Stomach (tissue), 4 donors: ENCODE results near the gene RETSAT.

Experiments
- CTCF ChIP-seq, 7 experiments: fragments of 450-650 bp in 4 of 7; fragments of 200-600 bp in 3 of 7; sonication (generic) in 3 of 7; IDR thresholded peaks; one replicate each; pipeline ENCODE4 v1.5.1; 2016 to 2019; ENCODE audit warnings: antibody characterized with exemption in 7 of 7, control low read depth in 2 of 7, mild to moderate bottlenecking in 1 of 7
- EP300 ChIP-seq: sonication (generic); formaldehyde crosslinking; IDR thresholded peaks from one replicate; pipeline ENCODE4 v1.6.1; 2017; ENCODE audit warnings: antibody characterized with exemption
- POLR2A ChIP-seq, 4 donors: fragments of 450-650 bp; IDR thresholded peaks; one replicate each; pipeline ENCODE4 v1.6.1; 2016; ENCODE audit warnings: antibody characterized with exemption in 4 of 4, control low read depth in 2 of 4, mild to moderate bottlenecking in 1 of 4, moderate library complexity in 1 of 4
- POLR2AphosphoS5 ChIP-seq, 3 donors: sonication (generic); formaldehyde crosslinking; IDR thresholded peaks; one replicate each; pipeline ENCODE4 v1.6.1; 2016; ENCODE audit warnings: antibody characterized with exemption in 3 of 3

DNA sequence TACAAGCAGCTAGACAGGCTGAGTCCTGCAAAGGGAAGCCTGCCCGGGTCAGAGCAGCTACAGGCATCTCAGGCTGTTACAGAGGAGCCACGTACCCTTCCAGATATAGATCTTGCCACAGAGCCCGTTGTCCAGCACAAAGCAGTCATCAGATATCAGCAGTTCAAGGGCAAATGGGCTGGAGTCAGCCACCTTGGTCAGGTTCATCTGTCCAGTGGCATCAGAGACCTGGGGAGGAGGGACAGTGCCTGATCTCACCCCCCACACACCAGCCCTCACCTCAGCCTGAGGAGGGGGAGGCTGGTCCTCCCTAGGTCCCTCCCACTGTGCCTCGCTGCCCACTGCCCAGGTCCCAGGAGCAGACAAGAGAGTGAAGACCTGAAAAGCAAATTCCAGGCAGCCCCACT lies 43.6 kb upstream of the RETSAT start:
- TF ChIP-seq CTCF (IDR thresholded peaks at IDR 0.05) (no peak), POLR2A (IDR thresholded peaks at IDR 0.05) (no peak), POLR2AphosphoS5 (IDR thresholded peaks at IDR 0.05) (no peak), EP300 (no peak)
